ENCODE measurements around the gene LINGO3.

GRCh38 chr19:2334426-2334825 lies 26.5 kb upstream of the LINGO3 start:
- TF ChIP-seq PREB (CRISPR knock-in tag; IDR thresholded peaks at IDR 0.05; ENCODE audit: borderline replicate concordance) (no peak), CTCF (IDR thresholded peaks at IDR 0.05) (no peak), RELA (CRISPR knock-in tag; IDR thresholded peaks at IDR 0.05; ENCODE audit: borderline replicate concordance) (no peak), IRF2 (CRISPR knock-in tag; IDR thresholded peaks at IDR 0.05; ENCODE audit: borderline replicate concordance, low read depth) (no peak), ZBTB21 (CRISPR knock-in tag; IDR thresholded peaks at IDR 0.05; ENCODE audit: borderline replicate concordance) (no peak), FOXK1 (CRISPR knock-in tag; IDR thresholded peaks at IDR 0.05) (no peak), PRDM15 (CRISPR knock-in tag; IDR thresholded peaks at IDR 0.05) (no peak), ERG (CRISPR knock-in tag; IDR thresholded peaks at IDR 0.05) (no peak), ZNF317 (CRISPR knock-in tag; IDR thresholded peaks at IDR 0.05; ENCODE audit: borderline replicate concordance, low read depth) (no peak), USF2 (CRISPR knock-in tag; IDR thresholded peaks at IDR 0.05) (no peak), SP1 (CRISPR knock-in tag; conservative IDR thresholded peaks at IDR 0.05) (no peak), TEAD1 (CRISPR knock-in tag; IDR thresholded peaks at IDR 0.05) (no peak), TP53 (CRISPR knock-in tag; IDR thresholded peaks at IDR 0.05) (no peak), ZNF232 (CRISPR knock-in tag; IDR thresholded peaks at IDR 0.05) (no peak)
